Psoas muscle (tissue), 8 donors: ENCODE results near the gene SLC9A4. TPM values are rescaled to one million over a fixed set of nuclear protein-coding genes. Genes with fewer than 3 reads are reported as not detected.

ENCODE experiments used
- ATAC-seq, 4 donors: fragments of 200-7000 bp; cut with Tn5 transposase; one replicate each; pipeline ENCODE4 v1.9.1; 2020; ENCODE audit warnings: moderate library complexity in 3 of 4, mild to moderate bottlenecking in 2 of 4
- DNase-seq, 2 donors: peaks; one replicate each; pipeline ENCODE4 v3.0.0-alpha.2; 2020
- H3K27ac ChIP-seq: fragments of 200-600 bp; one replicate; pipeline ENCODE4 v1.8.0; 2022
- H3K27me3 ChIP-seq, 3 donors: fragments of 200-600 bp in 1 of 3; one replicate each; pipeline versions ENCODE4 v1.6.1 to v1.8.0; 2013 to 2022; ENCODE audit warnings: low read length in 2 of 3, mild to moderate bottlenecking in 2 of 3, moderate library complexity in 1 of 3; ENCODE audit not compliant: insufficient read depth in 3 of 3
- H3K36me3 ChIP-seq, 2 donors: fragments of 200-600 bp in 1 of 2; one replicate each; pipeline versions ENCODE4 v1.6.1 to v1.8.0; 2013 to 2022; ENCODE audit warnings: low read depth in 1 of 2, mild to moderate bottlenecking in 1 of 2, moderate library complexity in 1 of 2; ENCODE audit not compliant: insufficient read depth in 1 of 2
- H3K4me1 ChIP-seq: fragments of 200-600 bp; one replicate; pipeline ENCODE4 v1.8.0; 2022
- H3K4me3 ChIP-seq: fragments of 200-600 bp; one replicate; pipeline ENCODE4 v1.8.0; 2022; ENCODE audit warnings: mild to moderate bottlenecking
- H3K9me3 ChIP-seq: fragments of 200-600 bp; one replicate; pipeline ENCODE4 v1.8.0; 2022
- WGBS, 3 donors: extraction: QIAGEN DNeasy Blood & Tissue Kit; methylation state at CpG; one replicate each; pipeline versions ENCODE4 v1.1.6 to v1.1.7; 2013; 5-methylcytosine and 5-hydroxymethylcytosine counted together
- intact Hi-C, 2 donors: fragments of 100-400 bp; cut with DNase I; formaldehyde crosslinking; loops; one replicate each; pipeline versions ENCODE4 v1.11.0 to v1.14.2; 2022
- polyA plus RNA-seq, 3 donors: library from polyadenylated mRNA; stranded (reverse); fragments of 200-250 nt; gene quantifications; one replicate each; pipeline ENCODE4 v1.2.3, GENCODE V29; 2013
- total RNA-seq, 4 donors: library from RNA; stranded (reverse); fragmentation: NEBNext Ultra II Directional in 2 of 4; extraction: Animal tissue kit (Norgen Biotek cat#: 25700) in 2 of 4; gene quantifications; one replicate each; pipeline versions ENCODE4 v1.2.1 to v1.2.4, GENCODE V29; 2021 to 2023
- TF ChIP-seq, protein P1 (sequence below): fragments of 200-600 bp; IDR thresholded peaks from one replicate; pipeline ENCODE4 v1.8.0; 2022; ENCODE audit warnings: antibody characterized with exemption
- donor health status: healthy with polysubstance abuse.
- donor health status: DM: no; HTN: no; CAD: no; lungs with moderate emphysema.
- donor health status: Bipolar disorder and iron deficiency.
- donor health status: healthy.
- donor health status: DM: yes; HTN: yes; CAD: no.
- donor health status: DM: no; HTN: no; CAD: no.
- donor health status: DM: no; HTN: no; CAD: no.
- donor health status: DM: yes; HTN: yes; CAD: no.

The SLC9A4 gene
- total and polyA plus RNA-seq, 7 donors: 0.08 TPM; not detected in 6

DNA sequence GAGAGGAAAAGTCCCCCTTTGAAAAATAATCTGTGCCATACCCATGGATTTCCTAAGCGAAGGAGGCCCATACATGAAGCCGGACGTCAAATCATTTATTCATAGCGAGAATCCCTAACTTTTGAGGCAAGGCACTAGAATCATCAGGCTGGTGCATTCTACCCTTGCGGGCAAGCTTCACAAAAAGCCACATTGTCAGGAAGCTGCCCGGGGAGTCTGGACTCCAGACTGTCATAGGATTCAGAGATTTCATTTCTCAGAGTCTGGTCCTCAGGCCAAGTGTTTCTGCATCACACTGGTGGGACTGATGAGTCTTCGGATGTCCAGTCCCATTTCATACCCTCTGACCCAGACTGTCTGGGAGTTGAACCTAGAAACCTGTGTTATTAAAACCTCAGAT is 8.9 kb downstream of the SLC9A4 start:
- 78 to 79% (median 78%) methylated on average over 7 of the region's 7 CpGs for WGBS, 3 donors
- intact Hi-C loops: no loop called here
- Histone ChIP-seq H3K9me3 (no peaks in the 10 kb centered on the region), H3K4me1 (peaks cover 16% of the 10 kb centered on the region), H3K4me3 (no peak overlapping the region), H3K36me3 (no peaks in the 10 kb centered on the region), H3K27ac (no peak overlapping the region), H3K27me3 (no peaks in the 10 kb centered on the region)
- DNase-seq (no peak), ATAC-seq (no peak)
- TF ChIP-seq, protein P1, sequence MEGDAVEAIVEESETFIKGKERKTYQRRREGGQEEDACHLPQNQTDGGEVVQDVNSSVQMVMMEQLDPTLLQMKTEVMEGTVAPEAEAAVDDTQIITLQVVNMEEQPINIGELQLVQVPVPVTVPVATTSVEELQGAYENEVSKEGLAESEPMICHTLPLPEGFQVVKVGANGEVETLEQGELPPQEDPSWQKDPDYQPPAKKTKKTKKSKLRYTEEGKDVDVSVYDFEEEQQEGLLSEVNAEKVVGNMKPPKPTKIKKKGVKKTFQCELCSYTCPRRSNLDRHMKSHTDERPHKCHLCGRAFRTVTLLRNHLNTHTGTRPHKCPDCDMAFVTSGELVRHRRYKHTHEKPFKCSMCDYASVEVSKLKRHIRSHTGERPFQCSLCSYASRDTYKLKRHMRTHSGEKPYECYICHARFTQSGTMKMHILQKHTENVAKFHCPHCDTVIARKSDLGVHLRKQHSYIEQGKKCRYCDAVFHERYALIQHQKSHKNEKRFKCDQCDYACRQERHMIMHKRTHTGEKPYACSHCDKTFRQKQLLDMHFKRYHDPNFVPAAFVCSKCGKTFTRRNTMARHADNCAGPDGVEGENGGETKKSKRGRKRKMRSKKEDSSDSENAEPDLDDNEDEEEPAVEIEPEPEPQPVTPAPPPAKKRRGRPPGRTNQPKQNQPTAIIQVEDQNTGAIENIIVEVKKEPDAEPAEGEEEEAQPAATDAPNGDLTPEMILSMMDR: no peak

DNA sequence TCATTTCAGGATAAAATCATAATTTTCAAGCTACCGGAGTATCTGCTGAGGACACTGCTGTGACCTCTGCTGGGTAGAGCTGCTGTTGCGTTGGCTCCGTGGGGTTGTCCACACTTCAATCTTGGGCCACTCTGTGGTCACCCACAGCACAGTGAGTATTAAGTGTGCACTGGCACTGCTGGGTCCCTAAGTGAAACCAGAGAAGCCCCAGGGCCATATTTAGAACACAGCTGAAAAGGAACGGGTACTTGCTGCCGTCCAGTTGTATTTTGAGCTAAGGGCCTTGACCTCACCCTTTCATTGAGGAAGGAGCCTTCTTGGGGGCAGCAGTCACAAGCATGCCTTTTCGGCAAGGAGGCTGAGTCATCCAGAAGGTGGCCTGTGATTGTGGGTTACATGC is 10.1 kb downstream of the SLC9A4 start:
- DNase-seq: no peak
- no peak overlapping the region for H3K4me3 ChIP-seq
- intact Hi-C loops: no loop called here
- peak; percentile 71 to 89 (median 80) for ATAC-seq
- TF ChIP-seq, protein P1: no peak
- H3K27ac ChIP-seq: no peak overlapping the region
- peaks cover 0 to under 1% (median 0%) of the 10 kb centered on the region in 3 donors for H3K27me3 ChIP-seq
- no peaks in the 10 kb centered on the region for H3K36me3 ChIP-seq
- 34 to 66% (median 34%) methylated on average over 6 of the region's 6 CpGs for WGBS, 3 donors
- H3K4me1 ChIP-seq: peaks cover 16% of the 10 kb centered on the region
- H3K9me3 ChIP-seq: no peaks in the 10 kb centered on the region

DNA sequence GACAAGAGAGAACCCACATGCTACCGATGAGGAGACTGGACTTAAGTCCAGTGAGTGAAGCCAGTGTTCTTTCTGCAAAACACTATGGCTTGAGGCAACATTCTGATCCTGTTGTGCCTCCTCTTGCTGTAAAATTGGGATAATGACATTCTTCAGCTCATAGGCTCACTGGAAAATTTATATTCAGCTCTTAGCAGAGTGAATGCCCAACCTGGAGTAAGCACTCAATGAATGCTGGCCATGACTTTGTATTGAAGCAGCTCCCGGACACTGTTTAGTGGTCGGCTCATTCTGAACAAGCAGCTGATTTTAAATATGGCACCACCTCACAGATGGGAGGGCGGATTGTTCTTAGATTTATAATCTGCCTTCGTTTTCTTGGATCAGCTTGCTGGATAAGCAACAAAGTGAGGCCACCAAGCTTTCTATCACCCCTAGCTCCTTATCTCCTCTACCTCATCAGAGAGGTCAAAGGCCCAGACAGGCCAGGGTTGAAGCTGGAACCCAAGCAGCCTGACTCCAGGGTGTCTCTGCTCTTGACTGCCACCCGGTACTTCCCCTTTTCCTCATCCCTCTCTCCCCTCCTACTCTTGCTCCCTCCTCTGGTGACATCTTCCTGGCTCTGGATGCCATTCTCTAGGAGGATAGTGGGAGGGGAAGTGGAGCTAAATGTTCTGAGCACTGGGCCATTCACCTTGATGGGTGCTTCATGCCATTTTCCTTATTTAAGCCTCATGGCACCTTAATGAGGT is 11.5 kb downstream of the SLC9A4 start:
- Histone ChIP-seq H3K9me3 (no peaks in the 10 kb centered on the region), H3K27me3 (peaks cover 0 to 3% (median 0%) of the 10 kb centered on the region in 3 donors), H3K4me3 (no peak overlapping the region), H3K36me3 (no peaks in the 10 kb centered on the region), H3K4me1 (peaks cover 16% of the 10 kb centered on the region), H3K27ac (no peak overlapping the region)
- intact Hi-C loops: no loop called here
- ATAC-seq (no peak), DNase-seq (no peak)
- TF ChIP-seq, protein P1: no peak
- WGBS, 3 donors: 76 to 83% (median 83%) methylated on average over 6 of the region's 6 CpGs

DNA sequence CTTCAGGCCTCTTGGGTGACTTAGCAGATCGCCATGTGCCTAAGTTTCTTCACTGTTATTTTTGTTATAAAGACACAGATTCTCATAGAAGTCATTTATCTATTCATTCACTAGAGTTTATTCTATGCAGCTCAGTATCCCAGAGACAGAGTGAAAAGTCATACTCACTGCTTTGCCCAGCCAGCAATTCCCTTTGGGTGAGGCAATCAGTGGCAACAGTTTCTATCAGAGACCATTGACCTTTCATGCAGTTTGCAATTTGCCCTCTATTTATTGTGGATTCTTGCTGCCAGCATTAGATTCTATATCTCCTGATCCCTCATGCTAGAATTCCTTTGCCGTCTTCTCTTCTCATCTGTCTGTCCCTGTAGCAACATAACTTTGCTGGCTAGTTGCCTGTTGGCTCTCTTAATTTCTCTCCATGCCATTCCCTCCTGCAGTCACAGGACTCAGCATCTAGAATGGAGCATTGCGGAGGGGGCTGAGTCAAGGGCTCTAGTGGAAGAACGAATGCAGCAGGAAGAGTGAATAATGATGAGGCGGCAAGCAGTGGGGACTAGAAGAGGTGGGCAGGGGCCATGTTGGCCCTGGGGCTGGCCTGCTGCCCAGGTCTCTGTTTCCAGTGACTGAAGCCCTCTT is 12.2 kb downstream of the SLC9A4 start:
- Histone ChIP-seq H3K4me1 (peaks cover 16% of the 10 kb centered on the region), H3K27ac (no peak overlapping the region), H3K27me3 (peaks cover 0 to 3% (median 0%) of the 10 kb centered on the region in 3 donors), H3K4me3 (no peak overlapping the region), H3K36me3 (no peaks in the 10 kb centered on the region), H3K9me3 (no peaks in the 10 kb centered on the region)
- peak in 3 of 4 donors; percentile 33 to 62 (median 61) for ATAC-seq
- intact Hi-C loops: no loop called here
- WGBS, 3 donors: 46 to 67% (median 51%) methylated on average over 5 of the region's 5 CpGs
- DNase-seq: no peak
- TF ChIP-seq, protein P1: no peak
